Measurements from ENCODE around the gene PUS1. TPM values are rescaled to one million over a fixed set of nuclear protein-coding genes. Genes with fewer than 3 reads are reported as not detected.
A peak's percentile ranks its signal among the peaks of the same experiment; 100 is the strongest.

Gene PUS1
- total and polyA plus RNA-seq, 2 of the 8 experiments (the other 6 are each of a cell fraction or from before 2014, with no cell fraction given): 48.1 to 81.2 TPM

DNA sequence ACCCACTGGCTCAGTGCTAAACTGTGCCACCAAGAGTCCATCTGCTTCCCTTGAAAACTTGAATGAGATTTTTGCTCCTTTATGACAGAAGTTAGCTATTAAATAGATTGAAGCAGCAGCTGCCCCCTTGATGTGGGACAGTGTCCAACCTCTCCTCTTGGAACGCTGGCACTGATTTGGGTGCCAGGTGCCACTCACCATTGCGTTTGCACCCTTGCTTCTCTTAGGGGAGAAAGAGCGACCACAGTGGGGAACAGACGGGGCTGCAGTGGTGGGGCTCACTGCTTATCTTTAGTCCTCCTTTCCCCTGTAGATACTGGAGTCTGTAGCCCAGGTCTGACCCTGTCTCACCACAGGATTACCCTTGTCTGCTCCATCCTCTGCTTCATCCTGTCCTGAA lies 30.0 kb downstream of the PUS1 start:
- no peak overlapping the region for H4K91ac ChIP-seq (replicated peaks; ENCODE audit: insufficient read length, low read length)
- H4K20me1 ChIP-seq (replicated peaks in 1 of 2; ENCODE audit: control insufficient read depth in 1 of 2, insufficient read depth in 2 of 2, low read length in 2 of 2): peaks cover 11 to 24% of the 10 kb centered on the region in 2 experiments
- TF ChIP-seq ATF3 (IDR thresholded peaks at IDR 0.05; ENCODE audit: insufficient read depth, low read depth, low read length) (no peak), SRF (IDR thresholded peaks at IDR 0.05; ENCODE audit: low read depth, low read length) (no peak), USF2 (IDR thresholded peaks at IDR 0.05; ENCODE audit: low read length) (no peak), CBX5 (IDR thresholded peaks at IDR 0.05; ENCODE audit: low read depth, low read length) (no peak), TBP (IDR thresholded peaks at IDR 0.05; ENCODE audit: low read depth, low read length) (no peak), PHF8 (conservative IDR thresholded peaks at IDR 0.05; ENCODE audit: low read depth, low read length) (no peak), HDAC2 (IDR thresholded peaks at IDR 0.05; ENCODE audit: borderline replicate concordance in 1 of 2, low read depth in 2 of 2, low read length in 2 of 2) (no peak), CBX8 (IDR thresholded peaks at IDR 0.05; ENCODE audit: borderline replicate concordance, low read depth, low read length) (no peak), E2F6 (IDR thresholded peaks at IDR 0.05) (no peak), CHD1 (IDR thresholded peaks at IDR 0.05; ENCODE audit: low read depth, low read length) (no peak)
- peaks cover 2 to 11% (median 6%) of the 10 kb centered on the region in 4 experiments; a peak in 4 of 8 replicates for H3K36me3 ChIP-seq (ENCODE audit: control insufficient read depth in 2 of 4, insufficient read depth in 4 of 4, low read length in 3 of 4)
- no peak overlapping the region for H4K5ac ChIP-seq (ENCODE audit: insufficient read length, low read depth, low read length)
- H4K8ac ChIP-seq (ENCODE audit: extremely low read depth, insufficient read depth, low read length): no peak overlapping the region
- H3K27me3 ChIP-seq (replicated peaks in 1 of 4; ENCODE audit: control insufficient read depth in 3 of 4, extremely low read depth in 1 of 4, insufficient read depth in 3 of 4, low read length in 3 of 4): no peaks in the 10 kb centered on the region
- H3K4ac ChIP-seq (replicated peaks; ENCODE audit: insufficient read length, low read depth, low read length): no peak overlapping the region
- H3K56ac ChIP-seq (replicated peaks; ENCODE audit: insufficient read length, low read depth, low read length): no peak overlapping the region
- H3K23ac ChIP-seq (ENCODE audit: insufficient read length): no peak overlapping the region
- no peak overlapping the region for H2BK15ac ChIP-seq (ENCODE audit: low read length)
- WGBS, 2 experiments (ENCODE audit: extremely low coverage in 1 of 2, insufficient coverage in 1 of 2, insufficient read length in 1 of 2, insufficient replicate concordance in 2 of 2, low coverage in 1 of 2, low lambda C conversion rate in 2 of 2, missing lambda C conversion rate in 1 of 2): 92% methylated on average over 4 of the region's 4 CpGs; no CpG with 5 or more reads in 1 of the 2 experiments
- CTCF ChIA-PET (ENCODE audit: partially characterized antibody): interaction anchor here (1.1 kb wide), 1 partner anchor 31 kb away, joined by 3 read pairs; no protein-coding TSS in a partner anchor
- H2BK12ac ChIP-seq (ENCODE audit: low read depth, low read length): no peak overlapping the region
- no peak overlapping the region for H2AK5ac ChIP-seq (ENCODE audit: low read depth, low read length)
- no peak overlapping the region for H2BK120ac ChIP-seq (replicated peaks; ENCODE audit: low read depth, low read length)
- H2BK5ac ChIP-seq (ENCODE audit: low read depth, low read length): peak overlapping the region; percentile 12; the same call in 1 of the 2 replicates
- no peak for DNase-seq (ENCODE audit: low read depth in 1 of 2, low spot score in 2 of 2)
- no peaks in the 10 kb centered on the region for H3K9me3 ChIP-seq (ENCODE audit: insufficient read depth in 2 of 2, low read depth in 1 of 2, low read length in 1 of 2)
- H3K27ac ChIP-seq (ENCODE audit: low read depth, low read length): no peak overlapping the region
- H2AFZ ChIP-seq (ENCODE audit: low read length): no peak overlapping the region
- no peak overlapping the region for H3K18ac ChIP-seq (ENCODE audit: extremely low read depth, low read length)
- no peaks in the 10 kb centered on the region for H3K23me2 ChIP-seq (ENCODE audit: low read depth, low read length)
- no peak for FAIRE-seq
- no peak overlapping the region for H3K9ac ChIP-seq (replicated peaks in 1 of 4; ENCODE audit: extremely low read depth in 1 of 4, low read depth in 3 of 4, low read length in 3 of 4)
- no peak overlapping the region for H2BK20ac ChIP-seq (ENCODE audit: low read length)
- no peak overlapping the region for H3K14ac ChIP-seq (ENCODE audit: insufficient read length)
- no peak overlapping the region for H3K4me2 ChIP-seq (ENCODE audit: insufficient read depth in 1 of 2, low read depth in 2 of 2, low read length in 2 of 2)
- POLR2A ChIA-PET (ENCODE audit: partially characterized antibody): interaction anchor here (0.8 to 2.4 kb wide), 4 partner anchors 10 to 58 kb away, joined by 3 to 13 read pairs (median 4); no protein-coding TSS in a partner anchor
- peaks cover 6 to 85% of the 10 kb centered on the region in 2 experiments for H3K79me2 ChIP-seq (ENCODE audit: control insufficient read depth in 1 of 2, insufficient read depth in 2 of 2, low read length in 2 of 2)
- peaks cover 17% of the 10 kb centered on the region for H3K79me1 ChIP-seq (ENCODE audit: low read depth, low read length)
- peaks cover 0 to 7% (median 0%) of the 10 kb centered on the region in 4 experiments; a peak in 2 of 7 replicates for H3K4me1 ChIP-seq (replicated peaks in 1 of 4; ENCODE audit: control insufficient read depth in 3 of 4, insufficient read depth in 4 of 4, low read length in 3 of 4)
- H3K4me3 ChIP-seq (ENCODE audit: extremely low read depth in 1 of 4, insufficient read depth in 2 of 4, low read depth in 3 of 4, low read length in 4 of 4): no peak overlapping the region
